Naive thymus-derived CD8-positive, alpha-beta T cell (primary cell): Measurements from ENCODE around the gene AQP2. TPM values are rescaled to one million over a fixed set of nuclear protein-coding genes. Genes with fewer than 3 reads are reported as not detected.

ENCODE experiments used
- ATAC-seq, 2 donors: fragments of 150-1000 bp; cut with Tn5 transposase in 1 of 2; sonication (Bioruptor Pico), chemical (Tn5 transposase) in 1 of 2; 1 replicate in 1 of 2; 2 replicates in 1 of 2; pipeline ENCODE4 v1.10.0; 2021; ENCODE audit warnings: mild to moderate bottlenecking in 2 of 2, moderate library complexity in 2 of 2
- POLR2A ChIA-PET: fragments of 350-600 bp; sonication (Branson Sonifier 250); formaldehyde crosslinking; loops from one replicate; lab custom pipeline; 2021; ENCODE audit warnings: antibody characterized with exemption; lab: Charles Lee
- DNase-seq, 10 donors: peaks; one replicate each; pipeline versions ENCODE4 v3.0.0 to v3.0.0-alpha.2; 2020 to 2022
- H3K27ac Mint-ChIP-seq, 10 donors: one replicate each; pipeline ENCODE4 v1.8.0; 2020 to 2022; ENCODE audit warnings: mild to moderate bottlenecking in 10 of 10, mixed read lengths in 10 of 10, moderate library complexity in 4 of 10, inconsistent platforms in 1 of 10
- H3K27me3 Mint-ChIP-seq, 5 donors: one replicate each; pipeline ENCODE4 v1.8.0; 2021 to 2022; ENCODE audit warnings: mixed read lengths in 5 of 5
- H3K36me3 Mint-ChIP-seq, 3 donors: one replicate each; pipeline ENCODE4 v1.8.0; 2020 to 2022; ENCODE audit warnings: mixed read lengths in 3 of 3, mild to moderate bottlenecking in 2 of 3, inconsistent platforms in 1 of 3
- H3K4me1 Mint-ChIP-seq, 4 donors: one replicate each; pipeline ENCODE4 v1.8.0; 2021 to 2022; ENCODE audit warnings: mixed read lengths in 4 of 4
- H3K4me3 Mint-ChIP-seq, 10 donors: one replicate each; pipeline ENCODE4 v1.8.0; 2020 to 2022; ENCODE audit warnings: mild to moderate bottlenecking in 10 of 10, mixed read lengths in 10 of 10, moderate library complexity in 6 of 10, inconsistent platforms in 1 of 10
- H3K9me3 Mint-ChIP-seq, 9 donors: one replicate each; pipeline ENCODE4 v1.8.0; 2020 to 2022; ENCODE audit warnings: mixed read lengths in 9 of 9, mild to moderate bottlenecking in 3 of 9, inconsistent platforms in 1 of 9, moderate library complexity in 1 of 9
- polyA plus RNA-seq, 3 donors: library from polyadenylated mRNA; unstranded; fragments of 300-500 nt; fragmentation: Illumina TruSeq; gene quantifications; one replicate each; pipeline ENCODE4 v1.2.3, GENCODE V29; 2021
- total RNA-seq, 8 experiments: library from RNA in 2 of 8; stranded (reverse) in 2 of 8; gene quantifications; one replicate each; pipeline ENCODE4 v1.2.3 and lab custom pipeline; 2021 to 2026

The AQP2 gene
- total and polyA plus RNA-seq, 5 experiments from 2014 or later: not detected

DNA sequence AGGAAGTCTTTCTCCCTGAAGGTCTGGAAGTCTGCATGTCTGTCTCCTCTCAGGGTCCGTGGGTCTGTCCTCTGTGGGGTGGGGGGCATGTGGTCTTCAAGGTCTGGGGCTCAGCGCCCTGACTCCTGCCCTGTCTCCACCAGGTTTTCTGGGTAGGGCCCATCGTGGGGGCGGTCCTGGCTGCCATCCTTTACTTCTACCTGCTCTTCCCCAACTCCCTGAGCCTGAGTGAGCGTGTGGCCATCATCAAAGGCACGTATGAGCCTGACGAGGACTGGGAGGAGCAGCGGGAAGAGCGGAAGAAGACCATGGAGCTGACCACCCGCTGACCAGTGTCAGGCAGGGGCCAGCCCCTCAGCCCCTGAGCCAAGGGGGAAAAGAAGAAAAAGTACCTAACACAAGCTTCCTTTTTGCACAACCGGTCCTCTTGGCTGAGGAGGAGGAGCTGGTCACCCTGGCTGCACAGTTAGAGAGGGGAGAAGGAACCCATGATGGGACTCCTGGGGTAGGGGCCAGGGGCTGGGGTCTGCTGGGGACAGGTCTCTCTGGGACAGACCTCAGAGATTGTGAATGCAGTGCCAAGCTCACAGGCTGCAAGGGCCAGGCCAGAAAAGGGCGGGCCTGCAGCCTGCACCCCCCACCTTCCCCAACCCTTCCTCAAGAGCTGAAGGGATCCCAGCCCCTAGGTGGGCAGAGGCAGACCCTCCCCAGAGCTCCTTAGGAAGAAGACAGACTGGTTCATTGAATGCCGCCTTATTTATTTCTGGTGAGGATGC, 14.5 kb downstream of the AQP2 start:
- Mint-ChIP-seq H3K27me3 (peaks cover 16 to 66% (median 41%) of the 10 kb centered on the region in 5 donors), H3K36me3 (peaks cover 0 to 5% (median 4%) of the 10 kb centered on the region in 3 donors), H3K4me3 (no peak overlapping the region), H3K27ac (no peak overlapping the region), H3K9me3 (no peaks in the 10 kb centered on the region), H3K4me1 (peaks cover 7 to 16% (median 9%) of the 10 kb centered on the region in 4 donors)
- POLR2A ChIA-PET: no interaction called here
- ATAC-seq: no peak
- no peak for DNase-seq

DNA sequence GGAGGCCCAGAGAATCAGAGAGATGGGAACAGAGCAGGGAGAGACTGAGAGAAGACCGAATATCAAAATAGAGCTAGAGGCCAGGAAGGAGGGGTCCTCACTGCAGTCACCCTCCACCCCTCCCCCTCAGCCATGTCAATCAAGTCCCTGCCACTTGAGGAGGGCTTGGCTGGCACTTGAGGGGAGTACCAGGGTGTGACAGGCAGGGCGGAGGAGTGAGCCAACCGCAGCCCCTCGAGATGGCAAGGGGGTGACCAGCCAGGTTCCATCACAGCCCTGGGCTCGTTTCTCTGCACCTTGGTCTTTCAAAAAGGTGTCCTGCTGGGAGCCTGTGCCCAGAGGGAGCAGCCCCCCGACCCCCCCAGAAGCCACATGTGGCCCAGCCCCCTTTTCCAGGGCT, 15.3 kb downstream of the AQP2 start:
- Mint-ChIP-seq H3K27me3 (peaks cover 8 to 58% (median 33%) of the 10 kb centered on the region in 5 donors), H3K9me3 (no peaks in the 10 kb centered on the region), H3K4me3 (peak overlapping the region in 1 of 10 donors; percentile 16), H3K27ac (no peak overlapping the region), H3K4me1 (peaks cover under 1 to 8% (median 3%) of the 10 kb centered on the region in 4 donors), H3K36me3 (peaks cover 0 to 2% (median 0%) of the 10 kb centered on the region in 3 donors)
- no peak for ATAC-seq
- POLR2A ChIA-PET: no interaction called here
- DNase-seq: no peak

DNA sequence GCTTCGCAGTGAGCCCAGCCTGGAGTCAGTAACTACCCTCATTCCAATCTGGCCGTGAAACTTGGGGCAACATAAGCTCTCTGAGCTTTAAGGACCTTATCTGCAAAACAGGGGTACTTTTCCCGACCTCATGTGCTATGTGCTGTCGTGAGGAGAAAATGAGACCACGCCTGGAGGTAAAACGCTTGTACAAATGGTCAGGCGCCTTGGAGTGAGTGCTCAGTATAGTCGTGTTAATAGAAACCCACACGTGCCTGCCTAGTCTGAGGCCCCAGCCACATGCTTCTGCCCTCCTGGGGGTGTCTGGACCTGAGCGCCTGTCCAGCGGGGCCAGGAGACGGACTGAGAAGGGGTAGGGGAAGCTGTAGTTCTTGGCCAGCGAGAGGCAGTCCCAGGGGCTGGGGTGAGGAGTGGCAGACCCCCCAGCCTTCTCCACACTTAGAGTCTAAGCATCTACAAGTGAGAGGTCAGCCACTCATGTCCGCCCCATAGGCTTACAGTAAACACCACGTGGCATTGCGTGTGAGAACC, 16.0 kb downstream of the AQP2 start:
- H3K36me3 Mint-ChIP-seq: peaks cover 0 to 2% (median 0%) of the 10 kb centered on the region in 3 donors
- H3K4me1 Mint-ChIP-seq: peaks cover 0 to 8% (median 3%) of the 10 kb centered on the region in 4 donors
- no peaks in the 10 kb centered on the region for H3K9me3 Mint-ChIP-seq
- POLR2A ChIA-PET: interaction anchor here (0.7 to 1.4 kb wide), 2 partner anchors 59 to 90 kb away, joined by 3 read pairs; partner anchors contain the start of gene RACGAP1
- peaks cover 8 to 56% (median 33%) of the 10 kb centered on the region in 5 donors for H3K27me3 Mint-ChIP-seq
- DNase-seq (no peak), ATAC-seq (no peak)
- peak overlapping the region in 2 of 10 donors; percentile 21 to 72 for H3K27ac Mint-ChIP-seq
- H3K4me3 Mint-ChIP-seq: peak overlapping the region; percentile 34 to 76 (median 65)

DNA sequence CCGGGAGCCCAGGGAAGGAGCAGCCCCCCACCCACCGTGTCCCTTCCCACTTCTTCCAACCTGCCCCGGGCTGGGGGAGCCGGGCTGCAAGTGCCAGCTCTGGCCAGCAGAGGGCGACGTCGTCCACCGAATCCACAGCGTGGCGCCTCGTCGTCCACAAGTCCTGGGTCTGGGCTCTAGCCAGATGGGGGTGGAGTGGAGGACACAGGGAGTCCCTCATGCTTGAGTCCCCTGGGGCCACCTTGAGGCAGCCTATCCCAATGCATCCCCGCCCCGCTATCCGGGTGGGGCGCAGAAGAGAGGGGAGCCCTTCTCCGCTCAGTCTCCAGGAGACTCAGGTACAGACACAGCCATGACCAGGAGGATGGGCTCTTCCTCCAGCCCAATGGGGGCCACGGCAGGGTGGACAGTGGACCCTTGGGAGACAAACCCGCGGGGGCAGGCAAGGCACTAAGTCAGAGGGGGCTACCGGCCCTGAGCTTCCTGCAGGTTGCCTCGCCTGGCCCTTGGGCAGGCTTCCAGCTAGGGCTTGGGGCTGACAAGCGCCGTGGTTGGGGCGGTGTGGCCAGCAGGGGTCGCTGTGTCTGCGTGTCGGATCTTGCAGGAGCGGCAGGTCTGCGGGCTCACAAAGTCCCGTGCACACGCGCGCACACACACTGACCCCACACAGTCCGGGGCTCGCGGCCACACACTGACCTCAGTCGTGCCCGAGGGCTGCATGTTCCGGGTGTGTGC, 16.7 kb downstream of the AQP2 start:
- DNase-seq: peak; percentile 76 to 98 (median 92)
- H3K4me3 Mint-ChIP-seq: peak overlapping the region; percentile 64 to 83 (median 75)
- H3K27me3 Mint-ChIP-seq: peaks cover 8 to 53% (median 33%) of the 10 kb centered on the region in 5 donors
- peak overlapping the region in 2 of 10 donors; percentile 59 to 72 for H3K27ac Mint-ChIP-seq
- POLR2A ChIA-PET: interaction anchor here (0.6 to 1.4 kb wide), 4 partner anchors 11 to 89 kb away, joined by 3 read pairs; partner anchors contain the start of gene RACGAP1
- peak; percentile 89 to 91 for ATAC-seq
- H3K9me3 Mint-ChIP-seq: no peaks in the 10 kb centered on the region
- H3K36me3 Mint-ChIP-seq: peaks cover 0 to 2% (median 0%) of the 10 kb centered on the region in 3 donors
- peaks cover 0 to 5% (median 3%) of the 10 kb centered on the region in 4 donors for H3K4me1 Mint-ChIP-seq

DNA sequence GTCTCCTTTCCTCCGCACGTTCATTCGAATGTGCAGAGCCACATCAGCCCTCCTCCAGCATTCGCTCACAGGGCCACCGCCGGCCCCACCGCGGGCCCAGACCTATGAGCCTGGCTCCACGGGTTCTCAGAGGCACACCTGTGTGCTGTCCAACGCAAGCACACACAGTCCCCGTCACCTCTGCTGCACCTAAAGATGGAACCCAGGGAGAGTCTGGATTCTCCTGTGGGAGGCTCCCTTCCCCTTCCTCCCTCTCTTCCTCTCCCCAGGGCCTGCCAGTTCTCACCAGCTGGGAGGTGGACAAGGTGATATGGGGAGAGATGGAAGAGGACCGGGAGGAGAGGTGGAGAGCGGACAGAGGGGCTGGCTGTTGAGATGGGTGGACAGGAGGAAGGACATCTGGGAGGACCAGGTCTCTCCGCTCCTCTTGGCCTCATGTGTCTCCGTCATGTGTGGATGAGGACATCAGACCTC, 17.3 kb downstream of the AQP2 start:
- peak in 1 of 2 donors; percentile 20 for ATAC-seq
- Mint-ChIP-seq H3K4me1 (peaks cover 0 to 5% (median 3%) of the 10 kb centered on the region in 4 donors), H3K36me3 (no peaks in the 10 kb centered on the region), H3K27ac (peak overlapping the region in 1 of 10 donors; percentile 59), H3K9me3 (no peaks in the 10 kb centered on the region), H3K4me3 (peak overlapping the region; percentile 64 to 83 (median 75)), H3K27me3 (peaks cover 4 to 49% (median 28%) of the 10 kb centered on the region in 5 donors)
- POLR2A ChIA-PET: interaction anchor here (0.6 to 1.4 kb wide), 3 partner anchors 10 to 72 kb away, joined by 3 read pairs; partner anchors contain the start of gene RACGAP1
- DNase-seq: no peak

DNA sequence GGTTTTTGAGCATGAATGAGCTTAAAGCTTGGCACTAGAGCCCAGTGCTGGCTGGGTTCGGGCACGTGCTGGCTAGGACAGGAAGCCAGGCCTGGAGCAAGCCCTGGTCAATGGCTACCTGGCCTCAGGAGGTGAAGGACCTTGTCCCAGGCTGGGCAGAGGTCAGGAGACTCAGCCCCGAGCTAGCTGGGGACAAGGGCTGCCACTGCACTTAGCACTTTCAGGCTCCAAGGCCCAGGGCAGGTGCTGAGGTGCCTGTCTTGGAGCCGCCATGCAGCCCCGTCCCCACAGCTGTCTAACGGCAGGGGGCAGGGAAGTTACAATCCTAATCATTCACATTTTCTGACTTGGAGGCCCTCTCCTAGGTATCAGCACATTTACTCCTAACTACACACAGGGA, 17.9 kb downstream of the AQP2 start:
- peak overlapping the region in 4 of 10 donors; percentile 22 to 58 (median 40) for H3K4me3 Mint-ChIP-seq
- POLR2A ChIA-PET: no interaction called here

DNA sequence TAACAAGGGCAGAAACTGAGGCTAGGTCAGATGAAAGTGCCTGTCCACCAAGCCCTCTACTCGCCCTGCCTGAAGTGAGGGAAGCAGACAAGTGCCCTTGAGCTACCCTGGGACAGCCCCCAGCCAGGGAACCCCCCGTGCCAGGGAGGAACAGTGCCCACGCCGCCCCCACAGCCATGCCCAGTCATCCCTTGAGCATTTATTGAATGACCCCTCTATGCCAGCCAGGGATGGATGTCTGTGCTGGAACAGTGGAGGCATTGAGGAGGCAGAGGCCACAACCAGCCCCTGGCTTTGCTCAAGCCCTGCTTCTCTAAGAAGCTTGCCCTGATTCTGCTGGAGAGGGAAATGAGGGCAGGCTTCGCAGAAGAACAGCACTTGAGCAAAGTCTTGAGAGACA, 18.5 kb downstream of the AQP2 start:
- Mint-ChIP-seq H3K4me1 (peaks cover 0 to 5% (median 4%) of the 10 kb centered on the region in 4 donors), H3K4me3 (no peak overlapping the region), H3K27me3 (peaks cover 2 to 37% (median 17%) of the 10 kb centered on the region in 5 donors), H3K27ac (no peak overlapping the region), H3K36me3 (no peaks in the 10 kb centered on the region), H3K9me3 (no peaks in the 10 kb centered on the region)
- ATAC-seq (no peak), DNase-seq (no peak)
- POLR2A ChIA-PET: no interaction called here

More for the DNA sequence above, 17.9 kb downstream of the AQP2 start:
- H3K4me1 Mint-ChIP-seq: peaks cover 0 to 5% (median 4%) of the 10 kb centered on the region in 4 donors
- no peak overlapping the region for H3K27ac Mint-ChIP-seq
- ATAC-seq (no peak), DNase-seq (no peak)
- H3K27me3 Mint-ChIP-seq: peaks cover 2 to 42% (median 23%) of the 10 kb centered on the region in 5 donors
- no peaks in the 10 kb centered on the region for H3K9me3 Mint-ChIP-seq
- H3K36me3 Mint-ChIP-seq: no peaks in the 10 kb centered on the region

DNA sequence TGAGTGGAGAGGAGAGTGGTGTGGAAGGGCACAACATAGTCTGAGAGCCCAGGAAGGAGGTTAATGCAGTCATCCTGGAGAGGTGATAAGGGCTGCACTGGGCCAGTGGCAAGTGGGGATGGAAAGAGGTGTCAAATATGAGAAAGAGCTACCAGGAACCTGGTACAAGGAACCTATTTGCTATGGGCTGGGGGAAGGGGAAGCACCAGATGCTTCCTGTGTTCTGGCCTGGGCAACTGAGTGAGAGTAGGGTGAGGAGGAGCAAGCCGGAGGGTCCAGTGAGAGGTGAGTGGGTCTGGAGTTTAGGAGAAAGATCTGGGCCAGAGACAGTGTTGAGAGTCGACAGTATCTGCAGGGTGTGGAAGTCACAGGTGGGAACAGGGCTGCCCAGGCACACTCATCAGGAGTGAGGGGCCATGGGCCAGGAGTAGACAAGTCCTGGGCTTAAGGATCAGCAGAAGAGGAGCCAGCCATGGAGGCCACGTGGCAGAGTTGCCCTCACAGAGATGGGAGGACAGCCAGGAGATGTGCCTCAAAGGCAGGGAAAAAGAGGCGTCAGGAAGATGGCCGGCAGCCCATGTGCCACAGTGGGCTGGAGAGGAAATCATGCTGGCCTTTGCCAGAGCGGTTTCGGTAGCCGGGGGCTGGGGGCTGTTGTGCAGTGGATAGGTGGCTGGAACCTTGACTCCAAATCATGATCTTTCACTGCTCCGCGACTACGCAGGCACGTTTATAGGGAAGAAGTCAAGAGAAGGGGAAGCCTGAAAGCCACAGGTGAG, 19.3 kb downstream of the AQP2 start:
- Mint-ChIP-seq H3K36me3 (no peaks in the 10 kb centered on the region), H3K9me3 (no peaks in the 10 kb centered on the region), H3K4me1 (peaks cover 0 to 5% (median 4%) of the 10 kb centered on the region in 4 donors), H3K27me3 (peaks cover 2 to 29% (median 11%) of the 10 kb centered on the region in 5 donors), H3K27ac (no peak overlapping the region), H3K4me3 (no peak overlapping the region)
- DNase-seq (no peak), ATAC-seq (no peak)
- POLR2A ChIA-PET: no interaction called here

DNA sequence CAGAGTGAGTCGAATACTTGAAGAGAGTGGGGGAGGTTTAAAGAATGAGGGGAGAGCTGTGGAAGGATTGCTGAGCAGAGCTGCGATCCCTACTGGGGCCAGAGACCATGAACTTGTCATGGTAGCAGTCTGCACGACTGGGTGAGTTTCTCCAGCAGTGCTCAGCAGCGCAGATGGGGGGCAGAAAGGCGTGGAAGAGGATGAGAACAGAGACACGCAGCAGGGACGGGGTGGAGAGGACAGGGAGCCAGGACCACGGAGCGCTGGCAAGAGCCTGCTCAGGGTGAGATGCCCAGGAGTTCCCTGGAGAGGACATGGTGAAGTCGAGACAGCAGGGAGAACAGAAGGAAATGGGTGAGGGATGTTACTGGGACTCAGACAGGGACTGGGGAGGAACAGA, 20.1 kb downstream of the AQP2 start:
- POLR2A ChIA-PET: interaction anchor here (0.9 kb wide), 1 partner anchor 28 kb away, joined by 4 read pairs; no protein-coding TSS in a partner anchor
- no peak overlapping the region for H3K4me3 Mint-ChIP-seq
- ATAC-seq (no peak), DNase-seq (no peak)
- no peaks in the 10 kb centered on the region for H3K36me3 Mint-ChIP-seq
- H3K27ac Mint-ChIP-seq: no peak overlapping the region
- H3K4me1 Mint-ChIP-seq: peaks cover 0 to 5% (median 4%) of the 10 kb centered on the region in 4 donors
- H3K9me3 Mint-ChIP-seq: no peaks in the 10 kb centered on the region
- H3K27me3 Mint-ChIP-seq: peaks cover under 1 to 23% (median 9%) of the 10 kb centered on the region in 5 donors

DNA sequence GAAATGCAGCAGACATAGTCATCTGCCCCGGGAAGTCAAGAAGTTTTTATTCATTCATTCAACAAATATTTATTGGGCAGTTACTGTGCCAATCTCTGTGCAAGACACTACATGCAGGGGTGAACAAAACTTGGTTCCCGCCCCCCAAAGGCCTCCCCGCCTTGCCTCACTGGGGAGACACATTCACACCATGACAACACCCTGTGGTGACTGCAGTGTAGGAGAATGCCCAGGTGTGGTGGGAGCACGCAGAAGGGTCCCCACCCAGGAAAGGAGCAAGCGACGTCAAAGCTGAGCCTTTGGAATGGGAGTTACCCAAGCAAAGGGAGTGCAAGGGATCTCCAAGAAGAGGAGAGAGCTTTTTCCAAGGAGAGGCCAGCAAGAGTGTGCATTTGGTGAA, 20.6 kb downstream of the AQP2 start:
- Mint-ChIP-seq H3K9me3 (no peaks in the 10 kb centered on the region), H3K27me3 (peaks cover 0 to 19% (median 6%) of the 10 kb centered on the region in 5 donors), H3K4me1 (peaks cover 0 to 5% (median 4%) of the 10 kb centered on the region in 4 donors), H3K36me3 (no peaks in the 10 kb centered on the region), H3K4me3 (no peak overlapping the region), H3K27ac (no peak overlapping the region)
- ATAC-seq: no peak
- POLR2A ChIA-PET: interaction anchor here (0.9 kb wide), 1 partner anchor 29 kb away, joined by 4 read pairs; no protein-coding TSS in a partner anchor
- no peak for DNase-seq

DNA sequence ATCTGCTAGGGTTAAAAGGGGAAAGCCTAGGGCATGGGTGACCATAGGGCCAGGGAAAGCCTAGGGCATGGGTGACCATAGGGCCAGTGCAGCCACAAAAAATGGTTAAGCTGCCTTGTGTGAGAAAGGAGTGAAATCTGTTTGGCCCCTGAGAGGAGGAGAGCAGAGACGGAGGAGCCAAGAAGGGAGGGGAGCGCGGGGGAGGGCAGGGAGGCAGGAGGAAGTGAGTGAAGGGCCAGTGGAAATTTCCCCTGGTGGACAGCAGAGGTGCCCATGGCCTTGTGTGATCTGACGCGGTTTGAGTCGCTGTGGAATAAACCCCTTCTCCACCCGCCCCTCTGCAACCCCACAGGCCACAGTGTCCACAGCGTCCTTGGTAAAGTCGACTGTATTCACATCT, 21.6 kb downstream of the AQP2 start:
- Mint-ChIP-seq H3K36me3 (no peaks in the 10 kb centered on the region), H3K27me3 (peaks cover 0 to 12% (median under 1%) of the 10 kb centered on the region in 5 donors), H3K4me3 (no peak overlapping the region), H3K27ac (peak overlapping the region in 3 of 10 donors; percentile 26 to 63 (median 27)), H3K9me3 (no peaks in the 10 kb centered on the region), H3K4me1 (peaks cover 0 to 3% (median 1%) of the 10 kb centered on the region in 4 donors)
- POLR2A ChIA-PET: no interaction called here
- no peak for DNase-seq
- ATAC-seq: no peak
